SK-N-SH (cell line): ENCODE data around the gene ELK1. TPM values are rescaled to one million over a fixed set of nuclear protein-coding genes. Genes with fewer than 3 reads are reported as not detected.

Experiments used
- CTCF ChIA-PET: fragments of 300-600, 350-600 bp; formaldehyde crosslinking; extraction: SDS; loops from one replicate; lab custom pipeline; 2021; lab: Yijun Ruan, JAX
- POLR2A ChIA-PET: fragments of 350-600 bp; sonication (Branson Sonifier 250); formaldehyde crosslinking; extraction: SDS; loops from one replicate; lab custom pipeline; 2020; ENCODE audit warnings: antibody characterized with exemption, inconsistent platforms; lab: Yijun Ruan, JAX
- DNase-seq: peaks from one replicate; pipeline ENCODE4 v3.0.0; 2012
- H2AFZ ChIP-seq: fragments of 200-600 bp; sonication (generic); 2 replicates; pipeline ENCODE4 v1.8.1; 2016; ENCODE audit warnings: antibody characterized with exemption, mild to moderate bottlenecking, low read depth
- H3F3A ChIP-seq: fragments of 200-600 bp; sonication (generic); replicated peaks from 2 replicates; pipeline ENCODE3; 2016; ENCODE audit warnings: antibody characterized with exemption, mild to moderate bottlenecking; ENCODE audit not compliant: insufficient read depth
- H3K27ac ChIP-seq, 2 experiments: fragments of 200-500 bp in 1 of 2; fragments of 200-600 bp in 1 of 2; sonication (Bioruptor generic) in 1 of 2; sonication (generic), shearing (Covaris generic) in 1 of 2; 2 replicates each; pipeline versions ENCODE4 v1.5.1 to v1.6.1; 2014 to 2016; ENCODE audit warnings: low read depth in 2 of 2, inconsistent platforms in 1 of 2, low read length in 1 of 2, mild to moderate bottlenecking in 1 of 2, mixed read lengths in 1 of 2
- H3K27me3 ChIP-seq: fragments of 200-600 bp; sonication (generic), shearing (Covaris generic); 2 replicates; pipeline ENCODE4 v1.6.1; 2016; ENCODE audit warnings: mixed run types; ENCODE audit not compliant: insufficient read depth
- H3K36me3 ChIP-seq, 2 experiments: fragments of 200-500 bp in 1 of 2; fragments of 200-600 bp in 1 of 2; sonication (Bioruptor generic) in 1 of 2; sonication (generic) in 1 of 2; replicated peaks in 1 of 2; 2 replicates each; pipeline versions ENCODE3 to v1.5.1; 2014 to 2016; ENCODE audit warnings: low read length in 1 of 2, mild to moderate bottlenecking in 1 of 2; ENCODE audit not compliant: insufficient read depth in 2 of 2, control insufficient read depth in 1 of 2
- H3K4me1 ChIP-seq, 2 experiments: fragments of 200-500 bp in 1 of 2; fragments of 200-600 bp in 1 of 2; sonication (Bioruptor generic) in 1 of 2; sonication (generic), shearing (Covaris generic) in 1 of 2; 2 replicates each; pipeline versions ENCODE4 v1.5.1 to v1.6.1; 2014 to 2016; ENCODE audit warnings: low read depth in 1 of 2, low read length in 1 of 2, mixed run types in 1 of 2; ENCODE audit not compliant: insufficient read depth in 2 of 2, control insufficient read depth in 1 of 2
- H3K4me2 ChIP-seq: fragments of 200-600 bp; sonication (generic), shearing (Covaris generic); 2 replicates; pipeline ENCODE4 v1.6.1; 2017; ENCODE audit warnings: mixed run types
- H3K4me3 ChIP-seq, 2 experiments: fragments of 200-500 bp in 1 of 2; fragments of 200-600 bp in 1 of 2; sonication (Bioruptor generic) in 1 of 2; sonication (generic), shearing (Covaris generic) in 1 of 2; 2 replicates each; pipeline versions ENCODE4 v1.5.1 to v1.8.1; 2014 to 2016; ENCODE audit warnings: low read depth in 2 of 2, inconsistent platforms in 1 of 2, low read length in 1 of 2, mild to moderate bottlenecking in 1 of 2, mixed read lengths in 1 of 2, moderate library complexity in 1 of 2
- H3K79me2 ChIP-seq: fragments of 200-600 bp; sonication (generic); 2 replicates; pipeline ENCODE4 v1.8.1; 2017; ENCODE audit warnings: mild to moderate bottlenecking; ENCODE audit not compliant: insufficient read depth
- H3K9ac ChIP-seq: fragments of 200-600 bp; sonication (generic); 2 replicates; pipeline ENCODE4 v1.6.1; 2017; ENCODE audit warnings: mixed run types
- H3K9me2 ChIP-seq: fragments of 200-600 bp; sonication (generic); 2 replicates; pipeline ENCODE4 v1.6.1; 2017; ENCODE audit warnings: mixed run types
- H3K9me3 ChIP-seq: fragments of 200-600 bp; sonication (generic); 2 replicates; pipeline ENCODE4 v1.6.1; 2017; ENCODE audit warnings: mixed run types, mild to moderate bottlenecking, moderate library complexity
- H4K20me1 ChIP-seq: fragments of 200-600 bp; sonication (generic); 2 replicates; pipeline ENCODE4 v1.6.1; 2017; ENCODE audit warnings: mild to moderate bottlenecking, mixed run types; ENCODE audit not compliant: insufficient read depth
- CHD2 ChIP-seq: fragments of 150-350 bp; IDR thresholded peaks from 2 replicates; pipeline ENCODE4 v1.6.1; 2018; ENCODE audit warnings: low read length; ENCODE audit not compliant: partially characterized antibody
- CTCF ChIP-seq: fragments of 200-600 bp; sonication (generic); IDR thresholded peaks from 2 replicates; pipeline ENCODE4 v1.6.1; 2017; ENCODE audit warnings: antibody characterized with exemption, mild to moderate bottlenecking, moderate library complexity
- FOSL2 ChIP-seq: IDR thresholded peaks from 2 replicates; pipeline ENCODE4 v1.4.0; 2012; ENCODE audit warnings: low read depth, mild to moderate bottlenecking, moderate library complexity, borderline replicate concordance
- FOXM1 ChIP-seq: IDR thresholded peaks from 2 replicates; pipeline ENCODE4 v1.4.0; 2012; ENCODE audit warnings: low read depth, mild to moderate bottlenecking
- GABPA ChIP-seq: IDR thresholded peaks from 2 replicates; pipeline ENCODE4 v1.4.0; 2012; ENCODE audit warnings: low read depth, mild to moderate bottlenecking
- MAX ChIP-seq: IDR thresholded peaks from 2 replicates; pipeline ENCODE4 v1.4.0; 2012; ENCODE audit warnings: low read depth
- MEF2A ChIP-seq: IDR thresholded peaks from 2 replicates; pipeline ENCODE4 v1.4.0; 2012; ENCODE audit warnings: low read depth, borderline replicate concordance
- NRF1 ChIP-seq: IDR thresholded peaks from 2 replicates; pipeline ENCODE4 v1.6.1; 2012; ENCODE audit warnings: low read depth, mild to moderate bottlenecking, low read length
- RFX5 ChIP-seq: IDR thresholded peaks from 2 replicates; pipeline ENCODE4 v1.6.1; 2012; ENCODE audit warnings: mild to moderate bottlenecking, improper control_type of control experiment, low read length
- SIN3A ChIP-seq: IDR thresholded peaks from 2 replicates; pipeline ENCODE4 v1.6.1; 2012; ENCODE audit warnings: low read depth, mild to moderate bottlenecking, low read length, moderate library complexity, borderline replicate concordance
- SMC3 ChIP-seq: IDR thresholded peaks from 2 replicates; pipeline ENCODE4 v1.6.1; 2012; ENCODE audit warnings: low read depth, low read length, improper control_type of control experiment
- USF2 ChIP-seq: fragments of 150-350 bp; IDR thresholded peaks from 2 replicates; pipeline ENCODE4 v1.6.1; 2017; ENCODE audit warnings: antibody characterized with exemption, low read length, low read depth, borderline replicate concordance
- YY1 ChIP-seq: IDR thresholded peaks from 2 replicates; pipeline ENCODE4 v1.4.0; 2012; ENCODE audit warnings: low read depth, mild to moderate bottlenecking
- ZBTB33 ChIP-seq: IDR thresholded peaks from 2 replicates; pipeline ENCODE4 v1.4.0; 2012; ENCODE audit warnings: low read depth, borderline replicate concordance
- WGBS: methylation state at CpG from one replicate; pipeline ENCODE4 v1.1.6; 2017; ENCODE audit warnings: low lambda C conversion rate; 5-methylcytosine and 5-hydroxymethylcytosine counted together
- polyA plus RNA-seq, 3 experiments: library from polyadenylated mRNA; depleted of rRNA; stranded (reverse); fragments of >200 nt; gene quantifications; 2 replicates each; pipeline ENCODE4 v1.2.3, GENCODE V29; 2012

ELK1 gene
- polyA plus RNA-seq, 1 of the 3 experiments (the other 2 are of a cell fraction) = 14.6 TPM

GRCh38 chrX:47618923-47619485, 31.4 kb downstream of the ELK1 start (continued):
- TF ChIP-seq CTCF = no peak
- no peak for TF ChIP-seq ZBTB33
- no peak for TF ChIP-seq YY1
- no peak for TF ChIP-seq FOXM1

GRCh38 chrX:47614618-47615017, 35.7 kb downstream of the ELK1 start:
- Histone ChIP-seq H3K4me3 (no peak overlapping the region), H3K9me2 (no peaks in the 10 kb centered on the region), H3K36me3 (no peaks in the 10 kb centered on the region), H3K27ac (no peak overlapping the region), H3K27me3 (no peaks in the 10 kb centered on the region; the same call in 1 of the 2 replicates), H4K20me1 (no peaks in the 10 kb centered on the region), H3K9ac (no peak overlapping the region), H3K79me2 (no peaks in the 10 kb centered on the region), H3K4me2 (no peak overlapping the region), H3K4me1 (no peaks in the 10 kb centered on the region; a peak in 1 of 4 replicates), H3K9me3 (no peaks in the 10 kb centered on the region), H3F3A (no peaks in the 10 kb centered on the region), H2AFZ (no peak overlapping the region)
- DNase-seq = no peak
- ChIA-PET POLR2A (interaction anchor here (0.6 kb wide), 1 partner anchor 71 kb away, joined by 3 read pairs; no protein-coding TSS in a partner anchor), CTCF (no interaction called here)
- TF ChIP-seq RFX5 = no peak
- TF ChIP-seq CHD2 = no peak
- no peak for TF ChIP-seq MEF2A
- 49% methylated on average over 5 of the region's 5 CpGs for WGBS

GRCh38 chrX:47613082-47613481, 37.3 kb downstream of the ELK1 start:
- Histone ChIP-seq H3K9me3 (no peaks in the 10 kb centered on the region), H3K36me3 (no peaks in the 10 kb centered on the region), H3K9me2 (no peaks in the 10 kb centered on the region), H3K4me2 (no peak overlapping the region), H3K27ac (no peak overlapping the region), H2AFZ (no peak overlapping the region), H4K20me1 (no peaks in the 10 kb centered on the region), H3K27me3 (no peaks in the 10 kb centered on the region; the same call in 1 of the 2 replicates), H3K79me2 (no peaks in the 10 kb centered on the region), H3K9ac (no peak overlapping the region), H3K4me3 (no peak overlapping the region), H3K4me1 (no peaks in the 10 kb centered on the region; a peak in 1 of 4 replicates), H3F3A (no peaks in the 10 kb centered on the region)
- ChIA-PET POLR2A (no interaction called here), CTCF (interaction anchor here (1.3 kb wide), 1 partner anchor 72 kb away, joined by 3 read pairs; no protein-coding TSS in a partner anchor)
- DNase-seq = no peak
- 46% methylated on average over 7 of the region's 8 CpGs for WGBS
- no peak for TF ChIP-seq GABPA
- TF ChIP-seq CTCF = no peak
- TF ChIP-seq RFX5 = no peak
- TF ChIP-seq SMC3 = no peak
- no peak for TF ChIP-seq NRF1
- no peak for TF ChIP-seq CHD2
- no peak for TF ChIP-seq ZBTB33
- TF ChIP-seq SIN3A = no peak
- no peak for TF ChIP-seq MAX
- TF ChIP-seq USF2 = no peak
- no peak for TF ChIP-seq FOSL2
